Mucosa of gallbladder (tissue), 1 donor: ENCODE data around the gene CAPS. TPM values are rescaled to one million over a fixed set of nuclear protein-coding genes. Genes with fewer than 3 reads are reported as not detected.
"Not testable (repeated sequence)": the region's sequence is repeated elsewhere in the genome, so short reads cannot be mapped to it uniquely, and the experiment has no call there.

Experiments
- DNase-seq: peaks from one replicate; pipeline ENCODE4 v3.0.0-alpha.2; 2020; ENCODE audit warnings: low spot score
- total RNA-seq: library from RNA; stranded (reverse); gene quantifications from one replicate; pipeline ENCODE4 v1.2.1, GENCODE V29; 2021
- donor health status: DM: no; HTN: no; CAD: no.

Gene CAPS
- total RNA-seq, 1 donor from 2014 or later, result 82.5 TPM

DNA sequence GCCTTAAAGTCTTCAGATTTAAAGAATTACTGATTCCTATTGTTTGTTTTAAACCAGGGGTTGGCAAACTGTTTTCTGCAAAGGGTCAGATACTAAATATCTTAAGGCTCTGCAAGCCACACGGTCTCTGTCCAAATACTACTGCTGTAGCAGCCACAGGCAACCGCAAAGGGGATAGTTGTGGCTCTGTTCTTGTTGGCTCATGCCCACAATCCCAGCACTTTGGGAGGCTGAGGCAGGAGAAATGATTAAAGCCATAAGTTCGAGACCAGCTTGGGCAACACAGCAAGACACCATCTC lies 41.5 kb downstream of the CAPS start:
- no peak for DNase-seq

GRCh38 chr19:5956323-5956722 lies 42.3 kb downstream of the CAPS start:
- no peak for DNase-seq

DNA sequence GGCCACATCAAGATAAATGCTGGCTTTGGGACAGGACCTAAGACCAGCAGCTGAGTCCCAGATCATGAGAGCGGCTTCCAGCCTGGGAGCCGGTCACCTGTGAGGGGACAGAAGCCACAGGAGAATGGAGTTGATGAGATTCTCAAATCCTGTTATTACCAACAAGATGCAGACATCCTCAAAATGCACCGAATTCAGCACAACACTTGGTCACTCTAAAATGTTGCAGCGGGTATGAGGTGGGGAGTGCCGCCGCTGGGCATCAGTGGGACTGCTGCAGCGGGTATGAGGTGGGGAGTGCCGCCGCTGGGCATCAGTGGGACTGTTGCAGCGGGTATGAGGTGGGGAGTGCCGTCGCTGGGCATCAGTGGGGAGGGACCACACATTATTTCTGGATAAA lies 42.7 kb downstream of the CAPS start:
- DNase-seq, result no peak

GRCh38 chr19:5957170-5957569 lies 43.1 kb downstream of the CAPS start:
- DNase-seq, result no peak

DNA sequence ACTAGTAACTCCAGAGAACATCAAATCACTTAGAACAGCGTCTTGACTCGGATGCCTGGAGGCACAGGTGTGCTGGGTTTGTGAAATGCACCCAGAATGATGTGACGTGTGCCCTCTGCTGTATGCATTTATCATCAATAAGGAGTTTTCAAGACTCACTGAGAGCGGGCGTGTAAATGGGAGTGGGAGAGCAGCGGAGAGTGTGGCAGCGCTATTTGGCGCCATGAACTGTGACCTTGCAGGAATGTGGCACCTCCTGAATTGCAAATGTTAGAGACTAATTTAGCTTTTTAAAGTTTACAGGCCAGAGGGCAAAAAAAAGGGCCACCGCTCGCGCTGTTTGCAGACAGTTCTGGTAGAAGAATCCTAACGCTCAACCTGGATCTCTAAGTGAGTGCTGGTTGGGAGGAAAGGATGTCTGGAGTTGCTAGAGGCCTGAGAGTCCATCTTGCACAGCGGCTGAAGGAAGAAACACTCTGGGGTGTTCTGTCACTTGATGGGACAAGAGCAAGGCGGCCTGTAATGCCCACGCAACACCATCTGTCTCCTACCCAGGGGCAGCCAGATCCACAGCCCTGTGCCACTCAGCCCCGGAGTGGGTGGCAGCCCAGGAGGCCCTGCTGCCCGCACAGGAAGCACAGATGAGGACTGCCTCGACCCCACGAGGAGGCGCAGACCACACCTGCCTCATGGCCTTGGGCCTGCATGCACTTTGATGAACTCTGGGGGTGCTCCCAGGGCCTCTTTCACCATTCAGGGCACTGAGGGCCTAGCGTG lies 44.2 kb downstream of the CAPS start:
- DNase-seq, result no peak

- DNase-seq, result no peak
Observed at GRCh38 chr19:5958851-5959122, 44.7 kb downstream of the CAPS start.

DNA sequence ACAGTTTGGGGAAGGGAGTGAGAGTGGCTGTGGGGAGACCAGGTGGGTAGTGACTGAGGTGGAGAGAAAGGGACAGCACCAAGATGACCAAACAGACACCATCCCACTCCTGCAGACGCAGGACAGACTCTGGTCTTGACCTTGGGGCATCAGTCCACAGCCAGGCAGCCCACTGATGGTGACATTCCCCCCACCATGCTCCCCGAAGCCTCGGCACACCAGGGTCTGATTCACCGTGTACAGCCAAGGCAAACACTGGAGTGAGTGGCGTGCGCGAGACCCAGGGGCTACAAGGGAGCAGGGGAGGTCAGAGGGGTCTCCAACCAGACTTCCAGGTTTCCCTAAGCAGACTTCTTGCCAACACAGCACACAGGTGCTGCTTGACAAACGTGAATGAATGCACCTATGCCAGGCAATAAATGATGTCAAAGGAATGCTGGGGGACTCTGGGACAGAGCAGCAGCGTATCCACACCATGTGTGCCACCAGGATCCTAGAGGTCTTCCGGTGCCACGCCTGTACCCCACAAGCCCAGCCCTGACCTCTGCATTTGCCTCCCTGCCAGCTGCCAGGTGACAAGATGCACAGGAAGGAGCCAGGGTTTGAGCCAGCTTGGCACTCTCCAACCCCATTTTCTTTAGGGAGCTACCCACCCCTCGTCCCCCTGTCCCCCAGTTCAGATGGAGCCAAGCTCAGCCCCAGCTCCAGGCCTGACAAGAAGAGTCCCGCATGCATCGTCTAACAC lies 45.4 kb downstream of the CAPS start:
- no peak for DNase-seq

- no peak for DNase-seq
Observed at GRCh38 chr19:5960005-5961001, 46.2 kb downstream of the CAPS start.

GRCh38 chr19:5961641-5961968 lies 47.6 kb downstream of the CAPS start:
- DNase-seq, result not testable (repeated sequence)

- peak; percentile 78 for DNase-seq
Observed at GRCh38 chr19:5961969-5962945, 48.2 kb downstream of the CAPS start.

- DNase-seq, result not testable (repeated sequence)
Observed at GRCh38 chr19:5963259-5963658, 49.2 kb downstream of the CAPS start.

DNA sequence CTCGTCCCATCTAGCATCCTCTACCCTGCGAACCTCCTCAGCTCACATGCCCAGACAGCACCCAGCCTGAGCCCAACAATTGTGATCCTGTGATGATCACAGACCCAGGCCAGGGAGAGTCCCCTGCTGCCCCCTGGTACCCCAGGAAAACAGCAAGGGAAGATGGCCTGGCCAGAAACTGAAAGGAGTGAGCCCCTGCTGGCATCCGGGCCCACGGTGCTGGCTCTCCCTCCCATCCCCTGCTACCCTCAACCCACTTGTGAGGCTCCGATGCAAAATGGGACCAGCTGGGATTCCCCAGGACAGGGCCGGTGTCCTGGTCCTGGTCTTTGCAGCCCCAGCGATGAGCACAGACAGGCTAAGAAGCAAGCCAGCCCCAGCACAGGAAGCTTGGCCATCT lies 49.8 kb downstream of the CAPS start:
- DNase-seq, result no peak

DNA sequence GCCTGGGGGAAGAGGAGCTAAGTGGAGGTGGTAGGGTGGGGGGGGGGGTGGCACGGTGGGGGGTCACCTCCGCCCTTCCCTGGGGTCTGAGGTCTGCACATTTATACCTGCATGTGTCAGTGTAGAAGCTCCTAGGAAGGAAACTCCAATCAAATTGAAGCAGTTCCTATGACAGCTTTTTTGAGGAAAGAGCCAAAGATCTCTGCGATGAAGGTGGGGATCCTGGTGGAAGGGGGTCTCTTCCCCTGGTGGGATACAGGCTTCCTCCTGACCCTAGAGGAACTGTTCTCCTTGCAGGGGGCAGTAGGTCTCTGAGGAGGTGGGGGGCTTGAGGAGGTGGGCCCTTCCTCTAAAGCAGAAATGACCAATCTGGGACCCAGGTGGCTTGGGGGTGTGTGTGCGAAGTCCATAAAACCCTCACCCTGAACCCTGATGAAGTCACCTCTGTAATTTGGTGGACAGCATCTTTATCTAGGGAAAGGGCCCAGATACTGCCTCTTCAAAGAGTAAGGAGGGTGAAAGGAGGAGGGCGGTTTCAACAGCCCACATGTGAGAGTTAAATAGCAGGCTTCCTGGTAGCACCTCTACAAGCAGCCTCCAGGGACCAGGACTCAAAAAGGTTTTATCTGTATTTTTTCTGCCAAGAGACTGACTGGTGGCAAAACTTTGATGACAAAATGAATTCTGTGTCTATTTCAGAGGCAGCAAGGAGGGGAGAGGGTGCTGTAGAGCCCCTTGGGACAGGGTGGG lies 50.9 kb downstream of the CAPS start:
- no peak for DNase-seq

Other genes with a start within 250 kb of the CAPS start
- 62.6 TPM for gene MICOS13, start 233.7 kb upstream of the CAPS start, total RNA-seq
- 15.7 TPM for gene HSD11B1L, start 233.2 kb upstream of the CAPS start, total RNA-seq
- gene RPL36, start 224.0 kb upstream of the CAPS start, total RNA-seq, result 609 TPM
- 80.2 TPM for gene LONP1, start 194.1 kb upstream of the CAPS start, total RNA-seq
- gene CATSPERD, start 193.6 kb upstream of the CAPS start, total RNA-seq, result not detected
- 4.1 TPM for gene PRR22, start 129.5 kb upstream of the CAPS start, total RNA-seq
- 37.2 TPM for gene DUS3L, start 123.1 kb upstream of the CAPS start, total RNA-seq
- gene NRTN, start 109.2 kb upstream of the CAPS start, total RNA-seq, result 6.2 TPM
- 81.2 TPM for gene FUT6, start 74.6 kb upstream of the CAPS start, total RNA-seq
- 127 TPM for gene FUT3, start 62.8 kb upstream of the CAPS start, total RNA-seq
- not detected for gene FUT5, start 43.7 kb upstream of the CAPS start, total RNA-seq
- 244 TPM for gene NDUFA11, start 10.5 kb upstream of the CAPS start, total RNA-seq
- 12.7 TPM for gene VMAC, start 9.4 kb upstream of the CAPS start, total RNA-seq
- 75.5 TPM for gene RANBP3, start 63.9 kb downstream of the CAPS start, total RNA-seq
- gene RFX2, start 196.2 kb downstream of the CAPS start, total RNA-seq, result 8.6 TPM
- not detected for gene ACSBG2, start 221.4 kb downstream of the CAPS start, total RNA-seq